Astrocyte (in vitro differentiated cells and primary cell): ENCODE results near the gene PSMB3.

Experiments
- CTCF ChIP-seq: IDR thresholded peaks from 2 replicates; pipeline ENCODE4 v1.5.1; 2011; ENCODE audit warnings: low read depth, mild to moderate bottlenecking, inconsistent platforms, low read length, moderate library complexity; ENCODE audit not compliant: insufficient read depth
- EZH2 ChIP-seq: IDR thresholded peaks from 2 replicates; pipeline ENCODE4 v1.6.1; 2012; ENCODE audit warnings: mild to moderate bottlenecking, low read length, inconsistent platforms; ENCODE audit not compliant: insufficient read depth

DNA sequence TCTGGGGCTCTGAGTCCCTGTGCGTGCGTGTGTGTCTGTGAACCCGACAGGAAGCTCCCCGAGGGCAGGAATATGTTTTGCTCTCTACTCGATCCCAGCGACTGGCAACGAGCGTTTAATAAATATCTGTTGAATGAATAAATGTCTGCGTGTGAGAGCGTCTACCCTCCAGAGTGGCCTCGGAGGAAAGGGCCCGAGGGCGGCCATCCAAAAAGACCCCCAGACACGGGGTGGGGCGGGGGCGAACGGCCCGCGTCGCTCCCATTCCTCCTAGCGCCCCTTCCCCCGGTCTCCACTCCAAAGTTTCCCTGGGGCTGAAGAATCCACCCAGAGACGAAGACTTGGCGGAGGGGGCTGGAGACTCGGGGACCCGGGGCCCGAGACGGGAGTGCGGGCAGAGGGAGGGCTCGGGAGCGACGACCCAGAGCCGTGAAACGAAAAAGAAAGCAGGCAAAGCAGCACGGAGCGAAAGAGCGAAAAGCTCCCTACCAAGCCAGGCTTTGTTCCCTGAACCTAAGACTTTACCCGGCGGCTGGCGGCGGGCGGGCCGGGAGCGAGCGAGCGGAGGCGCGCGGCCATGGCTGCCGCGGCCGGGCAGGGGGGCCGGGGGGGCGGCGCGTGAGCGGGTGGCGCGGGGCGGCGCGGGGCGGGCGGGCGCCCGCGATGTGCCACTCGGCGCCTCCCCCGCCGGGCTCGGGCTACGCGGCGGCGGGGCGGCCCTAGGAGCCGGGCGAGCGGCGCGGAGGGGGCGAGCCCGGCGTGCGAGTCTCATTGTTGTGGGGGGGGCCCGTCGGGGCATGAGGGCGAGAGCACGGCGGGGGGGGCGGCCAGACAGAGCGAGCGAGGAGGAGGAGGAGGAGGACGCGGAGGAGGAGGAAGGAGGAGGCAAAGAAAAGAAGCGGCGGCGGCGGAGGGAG lies 47.7 kb upstream of the PSMB3 start, which contains the start of gene MLLT6:
- TF ChIP-seq CTCF (no peak), EZH2 (no peak)
